ENCODE results near the gene NSG2. TPM values are rescaled to one million over a fixed set of nuclear protein-coding genes. Genes with fewer than 3 reads are reported as not detected.

Gene NSG2
- total RNA-seq, 4 donors from 2014 or later, result not detected

- ATAC-seq (ENCODE audit: low FRiP score) (no peak), DNase-seq (ENCODE audit: low spot score) (no peak)
- TF ChIP-seq CTCF (IDR thresholded peaks at IDR 0.05), result no peak
Measured at GRCh38 chr5:174115226-174115625, 69.7 kb downstream of the NSG2 start.

GRCh38 chr5:174118823-174119467 is 73.4 kb downstream of the NSG2 start:
- no peak for DNase-seq (ENCODE audit: low spot score)

GRCh38 chr5:174119468-174119881 is 74.0 kb downstream of the NSG2 start:
- no peak for ATAC-seq (ENCODE audit: low FRiP score)
- TF ChIP-seq CTCF (IDR thresholded peaks at IDR 0.05), result no peak
- no peak for DNase-seq (ENCODE audit: low spot score)

More at GRCh38 chr5:174118823-174119467, 73.4 kb downstream of the NSG2 start:
- no peak for ATAC-seq (ENCODE audit: low FRiP score)
- no peak for TF ChIP-seq CTCF (IDR thresholded peaks at IDR 0.05)

- TF ChIP-seq CTCF (IDR thresholded peaks at IDR 0.05), result no peak
- ATAC-seq (ENCODE audit: low FRiP score), result no peak
Measured at GRCh38 chr5:174120401-174121005, 75.0 kb downstream of the NSG2 start.

GRCh38 chr5:174134545-174134944 is 89.0 kb downstream of the NSG2 start:
- ATAC-seq (ENCODE audit: low FRiP score), result no peak
- no peak for TF ChIP-seq CTCF (IDR thresholded peaks at IDR 0.05)

More at GRCh38 chr5:174120401-174121005, 75.0 kb downstream of the NSG2 start:
- no peak for DNase-seq (ENCODE audit: low spot score)

GRCh38 chr5:174139623-174140022 is 94.1 kb downstream of the NSG2 start:
- DNase-seq (ENCODE audit: low spot score) (no peak), ATAC-seq (ENCODE audit: low FRiP score) (no peak)
- no peak for TF ChIP-seq CTCF (IDR thresholded peaks at IDR 0.05)

More at GRCh38 chr5:174134545-174134944, 89.0 kb downstream of the NSG2 start:
- no peak for DNase-seq (ENCODE audit: low spot score)
